DMS 273 (cell line): ENCODE measurements around the gene FAIM2.
"Not testable (repeated sequence)": the region's sequence is repeated elsewhere in the genome, so short reads cannot be mapped to it uniquely, and the experiment has no call there.

Experiments
- DNase-seq: peaks from one replicate; lab custom pipeline; 2025; ENCODE audit not compliant: unreplicated experiment; lab: John Stamatoyannopoulos, UW

Gene FAIM2

DNA sequence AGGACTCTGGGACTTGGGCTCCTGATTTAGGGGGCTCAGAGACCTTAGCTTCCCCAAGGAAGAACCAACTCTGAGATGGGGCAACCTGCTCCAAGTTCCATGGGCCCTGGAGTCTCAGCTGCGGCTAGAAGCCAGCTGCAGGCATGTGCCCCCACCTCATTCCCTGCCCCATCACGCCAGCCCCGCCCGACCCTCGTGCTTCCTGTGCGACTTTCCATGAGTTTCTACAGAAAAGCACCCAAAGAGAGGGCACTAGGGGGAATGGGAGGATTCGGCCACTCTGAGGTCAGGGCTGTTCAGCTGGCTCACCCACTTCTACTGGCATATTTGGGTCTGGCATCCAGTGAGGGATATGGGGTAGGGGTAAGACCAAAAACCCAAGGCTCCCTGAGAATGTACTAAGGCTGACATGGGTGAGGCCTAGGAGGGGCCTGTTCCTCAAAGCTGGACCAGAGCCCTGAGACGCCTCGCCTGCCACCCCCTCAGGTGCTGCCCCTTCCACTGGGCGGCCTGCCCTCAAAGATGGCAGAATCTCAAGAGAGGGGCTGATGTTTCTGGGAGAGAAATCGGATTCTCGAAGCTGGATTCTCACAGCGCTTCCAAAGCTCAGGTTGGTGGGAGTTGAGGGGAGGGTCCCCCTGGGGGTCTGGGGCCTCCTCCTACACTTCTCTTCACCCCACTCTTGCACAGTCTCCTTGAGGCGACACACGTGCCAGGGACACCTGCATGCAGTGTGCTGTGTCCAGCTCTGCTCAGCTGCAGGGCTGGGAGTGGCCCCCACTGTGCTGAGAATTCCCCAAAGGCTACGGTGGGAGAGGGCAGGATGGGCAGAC lies 22.1 kb downstream of the FAIM2 start:
- DNase-seq: no peak

- no peak for DNase-seq
Observed at GRCh38 chr12:49880756-49881414, 22.8 kb downstream of the FAIM2 start.

DNA sequence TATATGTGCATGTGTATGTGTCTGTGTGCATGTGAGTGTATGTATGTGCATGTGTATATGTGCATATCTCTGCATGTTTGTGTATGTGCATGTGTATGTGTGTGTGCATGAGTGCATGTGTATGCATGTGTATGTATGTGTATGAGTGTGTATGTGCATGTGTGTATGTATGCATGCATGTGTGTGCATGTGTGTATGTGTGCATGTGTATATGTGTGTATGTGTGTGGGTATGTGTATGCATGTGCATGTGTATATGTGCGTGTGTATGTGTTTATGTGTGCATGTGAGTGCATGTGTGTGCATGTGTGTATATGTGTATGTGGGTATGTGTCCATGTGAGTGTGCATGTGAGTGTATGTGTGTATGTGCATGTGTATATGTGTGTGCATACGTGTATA lies 24.6 kb downstream of the FAIM2 start:
- DNase-seq: not testable (repeated sequence)

- DNase-seq: no peak
Observed at GRCh38 chr12:49878021-49878420, 25.7 kb downstream of the FAIM2 start.

GRCh38 chr12:49877066-49877465 lies 26.6 kb downstream of the FAIM2 start:
- DNase-seq: no peak

DNA sequence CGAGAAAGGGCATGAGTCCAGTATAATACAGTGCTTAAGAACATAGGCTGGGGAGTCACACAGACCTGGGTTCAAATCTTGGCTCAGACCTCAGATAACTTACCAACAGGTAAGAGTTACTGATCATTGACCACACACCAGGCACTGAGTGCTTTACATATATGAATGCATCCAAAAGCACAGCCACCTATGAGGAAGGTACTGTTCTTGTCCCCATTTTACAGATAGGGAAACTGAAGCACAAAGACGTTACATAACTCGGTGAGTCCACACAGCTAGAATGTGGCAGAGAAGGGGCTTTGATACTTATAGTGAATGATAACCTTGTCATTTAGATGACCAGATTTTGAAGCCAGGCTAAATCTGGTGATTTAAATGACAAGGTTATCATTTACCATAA lies 27.6 kb downstream of the FAIM2 start:
- DNase-seq: no peak

DNA sequence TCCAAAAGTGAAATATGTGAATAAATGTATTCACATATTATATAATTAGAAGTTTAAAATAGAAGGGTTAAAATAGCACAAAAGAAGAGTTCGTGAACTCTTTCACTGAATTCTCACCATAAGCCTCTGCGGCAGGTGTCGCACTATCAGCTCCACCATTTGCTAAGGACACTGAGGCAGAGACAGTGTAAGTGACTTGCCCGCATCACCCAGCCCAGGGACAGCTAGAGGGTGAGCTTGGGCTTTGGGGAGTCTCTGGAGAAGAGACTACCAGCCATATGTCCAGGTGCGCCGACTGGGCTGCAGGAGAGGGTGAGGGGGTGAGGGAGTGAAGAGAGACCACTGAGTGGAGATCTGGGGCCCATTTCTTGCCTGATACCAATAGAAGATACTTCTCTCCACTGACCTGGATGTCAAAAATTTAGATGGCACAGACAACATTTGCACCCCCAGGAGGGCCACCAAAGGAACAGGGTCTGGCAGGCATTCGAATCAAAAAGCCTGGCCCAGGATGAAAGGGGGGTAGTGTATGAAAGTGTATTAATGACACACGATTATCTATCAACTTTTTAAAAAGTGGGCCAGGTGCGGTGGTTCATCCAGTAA lies 28.5 kb downstream of the FAIM2 start:
- no peak for DNase-seq

GRCh38 chr12:49874142-49874897 lies 29.4 kb downstream of the FAIM2 start:
- peak; percentile 39 for DNase-seq

- DNase-seq: peak; percentile 21
Observed at GRCh38 chr12:49873361-49873934, 30.3 kb downstream of the FAIM2 start.

DNA sequence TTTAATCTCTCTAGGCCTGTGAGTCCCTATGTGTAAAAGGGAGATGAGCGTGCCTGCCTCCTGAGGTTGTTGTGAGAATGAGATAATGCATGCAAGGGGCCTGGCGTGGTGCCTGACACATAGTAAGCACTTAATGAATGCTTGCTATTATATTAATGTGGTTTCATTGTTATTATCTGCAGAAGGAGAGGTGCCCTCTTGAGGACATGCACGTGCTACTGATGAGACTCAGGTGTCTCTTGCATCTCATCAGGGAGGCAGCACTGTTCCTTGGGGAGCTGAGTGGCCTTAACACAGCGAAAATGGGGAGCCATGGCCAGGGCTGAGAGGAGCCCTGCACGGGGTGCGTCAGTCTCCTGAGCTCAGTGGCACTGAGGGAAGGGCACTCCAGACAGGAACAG lies 30.9 kb downstream of the FAIM2 start:
- DNase-seq: peak; percentile 37

GRCh38 chr12:49872381-49872780 lies 31.3 kb downstream of the FAIM2 start:
- no peak for DNase-seq

- not testable (repeated sequence) for DNase-seq
Observed at GRCh38 chr12:49871811-49872251, 31.9 kb downstream of the FAIM2 start.

- DNase-seq: no peak
Observed at GRCh38 chr12:49871263-49871561, 32.5 kb downstream of the FAIM2 start.

DNA sequence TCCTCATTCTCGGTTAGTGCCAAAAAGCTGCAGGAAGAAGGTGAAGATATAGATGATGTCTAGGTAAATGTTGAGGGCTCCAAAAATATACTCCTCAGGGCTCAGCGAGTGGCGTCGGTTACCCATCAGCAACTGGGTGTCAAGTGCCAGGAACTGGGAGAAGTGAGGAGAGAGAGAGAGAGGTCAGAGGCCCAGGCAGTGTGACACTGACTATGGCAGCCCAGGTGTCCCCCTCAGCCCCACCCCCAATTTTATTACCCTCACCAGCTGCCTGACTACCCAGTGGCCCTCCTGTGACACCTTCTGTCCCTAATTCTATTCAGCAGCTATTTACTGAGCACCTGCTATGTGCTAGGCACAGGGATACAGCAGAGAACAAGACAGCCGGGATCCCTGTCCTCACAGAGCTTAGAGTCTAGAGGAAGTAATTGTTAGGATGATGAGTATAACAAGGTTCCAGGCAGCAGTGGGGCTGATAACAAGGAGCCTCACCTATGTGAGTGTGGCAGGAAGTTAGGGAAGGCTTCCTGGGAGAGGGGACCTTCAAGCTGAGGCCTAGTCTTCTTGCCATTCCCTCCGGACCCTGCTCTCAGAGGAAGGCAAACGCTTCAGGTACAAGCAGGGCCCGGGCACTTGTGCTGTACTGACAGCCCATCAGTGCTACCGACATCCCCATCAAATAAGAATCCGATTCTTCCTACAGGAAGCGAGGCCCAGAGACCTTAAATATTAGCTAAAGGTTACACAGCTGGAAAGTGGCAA lies 33.0 kb downstream of the FAIM2 start:
- DNase-seq: no peak

GRCh38 chr12:49869816-49870500 lies 33.7 kb downstream of the FAIM2 start:
- no peak for DNase-seq

- DNase-seq: peak; percentile 99
Observed at GRCh38 chr12:49868952-49869815, 34.5 kb downstream of the FAIM2 start.

DNA sequence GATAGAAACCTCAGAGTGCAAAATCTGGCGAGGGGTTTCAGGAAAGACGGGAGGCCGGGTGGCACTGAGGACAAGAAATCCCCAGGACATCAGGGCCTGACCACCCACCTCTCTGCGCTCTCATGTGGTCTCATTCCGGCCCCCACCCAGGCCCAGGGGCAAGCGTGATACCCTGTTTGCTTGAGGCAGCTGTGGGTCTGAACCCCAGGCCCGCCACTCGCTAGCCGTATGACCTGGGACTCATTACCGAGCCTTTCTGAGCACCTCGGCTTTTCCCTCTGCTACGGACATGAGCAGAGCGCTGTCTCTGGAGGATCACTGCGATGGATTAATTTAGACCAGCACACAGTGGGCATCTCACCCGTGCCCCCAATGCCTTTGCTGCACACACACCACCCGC lies 35.3 kb downstream of the FAIM2 start:
- no peak for DNase-seq

DNA sequence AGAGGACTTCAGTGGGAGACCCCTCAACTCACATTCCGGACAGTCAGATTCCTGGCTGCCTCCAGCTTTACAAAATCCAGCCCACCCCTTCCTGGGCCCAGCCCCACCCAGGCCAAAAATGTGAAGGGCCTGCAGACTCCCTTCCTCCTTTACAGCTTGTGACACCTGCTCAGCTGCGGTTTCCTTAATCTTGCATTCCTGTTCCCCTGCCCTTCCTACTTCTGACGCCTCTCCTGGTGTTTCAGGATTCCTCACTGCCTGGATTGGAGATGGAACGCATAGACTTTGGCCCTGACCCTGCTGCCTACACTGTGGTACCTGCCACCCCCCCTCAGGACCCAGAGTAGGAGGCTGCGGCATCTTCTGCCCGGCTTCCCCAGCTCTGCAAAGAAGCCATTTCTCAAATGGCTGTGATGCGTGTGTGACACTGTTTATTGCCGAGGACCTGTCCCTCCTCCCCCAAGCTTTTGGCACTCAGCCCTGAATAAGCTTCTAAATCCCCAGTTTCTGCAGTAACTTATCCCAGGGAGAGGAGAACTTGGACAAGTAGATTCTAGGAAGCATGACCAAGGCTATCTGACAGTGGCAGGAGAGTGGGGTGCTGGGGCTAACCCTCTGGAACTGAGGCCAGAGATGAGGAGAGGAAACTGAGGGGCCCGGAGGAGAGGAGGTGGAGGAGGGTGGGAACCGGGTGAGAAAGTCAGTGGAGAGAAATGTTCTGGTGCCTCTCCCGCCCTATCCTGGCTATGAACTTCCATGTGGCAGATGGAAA lies 35.9 kb downstream of the FAIM2 start:
- DNase-seq: peak; percentile 59
